Measurements from ENCODE around the gene CPNE8. TPM values are rescaled to one million over a fixed set of nuclear protein-coding genes. Genes with fewer than 3 reads are reported as not detected.

CPNE8 gene
- total and polyA plus RNA-seq, 8 donors, result 2.3 to 36.5 (median 7.3) TPM

DNA sequence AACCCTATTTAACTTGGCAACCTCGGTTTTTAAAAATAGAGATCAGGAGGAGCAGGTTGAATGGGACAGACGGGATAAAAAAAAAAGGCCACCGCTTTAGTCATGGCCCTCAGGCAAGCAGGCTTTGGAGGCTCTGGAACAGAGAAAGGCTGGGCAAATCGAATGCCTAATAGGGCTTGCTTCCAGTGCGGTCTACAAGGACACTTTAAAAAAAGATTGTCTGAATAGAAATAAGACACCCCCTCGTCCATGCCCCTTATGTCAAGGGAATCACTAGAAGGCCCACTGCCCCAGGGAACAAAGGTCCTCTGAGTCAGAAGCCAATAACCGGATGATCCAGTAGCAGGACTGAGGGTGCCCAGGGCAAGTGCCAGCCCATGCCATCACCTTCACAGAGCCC, 265.8 kb downstream of the CPNE8 start:
- Histone ChIP-seq H3K27ac (no peak overlapping the region), H3K27me3 (no peaks in the 10 kb centered on the region), H3K4me1 (no peaks in the 10 kb centered on the region), H3K9me3 (peaks cover 0 to 19% (median 8%) of the 10 kb centered on the region in 4 donors), H3K36me3 (no peaks in the 10 kb centered on the region), H3K4me3 (no peak overlapping the region)
- TF ChIP-seq EP300 (IDR thresholded peaks at IDR 0.05), result no peak
- no peak for TF ChIP-seq POLR2AphosphoS5 (IDR thresholded peaks at IDR 0.05)
- no peak for TF ChIP-seq POLR2A (IDR thresholded peaks at IDR 0.05)
- TF ChIP-seq, protein P1, sequence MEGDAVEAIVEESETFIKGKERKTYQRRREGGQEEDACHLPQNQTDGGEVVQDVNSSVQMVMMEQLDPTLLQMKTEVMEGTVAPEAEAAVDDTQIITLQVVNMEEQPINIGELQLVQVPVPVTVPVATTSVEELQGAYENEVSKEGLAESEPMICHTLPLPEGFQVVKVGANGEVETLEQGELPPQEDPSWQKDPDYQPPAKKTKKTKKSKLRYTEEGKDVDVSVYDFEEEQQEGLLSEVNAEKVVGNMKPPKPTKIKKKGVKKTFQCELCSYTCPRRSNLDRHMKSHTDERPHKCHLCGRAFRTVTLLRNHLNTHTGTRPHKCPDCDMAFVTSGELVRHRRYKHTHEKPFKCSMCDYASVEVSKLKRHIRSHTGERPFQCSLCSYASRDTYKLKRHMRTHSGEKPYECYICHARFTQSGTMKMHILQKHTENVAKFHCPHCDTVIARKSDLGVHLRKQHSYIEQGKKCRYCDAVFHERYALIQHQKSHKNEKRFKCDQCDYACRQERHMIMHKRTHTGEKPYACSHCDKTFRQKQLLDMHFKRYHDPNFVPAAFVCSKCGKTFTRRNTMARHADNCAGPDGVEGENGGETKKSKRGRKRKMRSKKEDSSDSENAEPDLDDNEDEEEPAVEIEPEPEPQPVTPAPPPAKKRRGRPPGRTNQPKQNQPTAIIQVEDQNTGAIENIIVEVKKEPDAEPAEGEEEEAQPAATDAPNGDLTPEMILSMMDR (IDR thresholded peaks at IDR 0.05), result no peak
- no peak for DNase-seq
- 56 to 79% (median 65%) methylated on average over 7 of the region's 7 CpGs for WGBS, 5 donors
- intact Hi-C loops (cut with DNase I; ENCODE audit: low total_unique reads), result no loop called here

DNA sequence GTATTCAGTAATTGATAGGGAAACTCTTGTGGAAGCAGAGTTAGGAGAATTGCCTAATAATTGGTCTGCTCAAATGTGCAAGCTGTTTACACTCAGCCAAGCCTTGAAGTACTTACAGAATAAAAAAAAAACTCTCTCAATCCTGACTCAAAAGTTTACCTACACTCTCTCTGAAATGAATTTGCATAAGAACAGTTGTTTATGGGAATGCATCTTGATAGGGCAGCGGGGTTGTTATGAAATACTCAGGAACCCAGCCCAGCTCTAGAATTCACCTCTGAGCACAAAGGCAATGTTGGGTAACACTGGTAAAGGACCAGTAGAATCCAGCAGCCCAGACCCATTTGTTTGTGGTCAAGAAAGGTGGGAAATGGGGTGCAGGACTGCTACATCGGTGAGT, 267.0 kb downstream of the CPNE8 start:
- Histone ChIP-seq H3K27ac (no peak overlapping the region), H3K36me3 (no peaks in the 10 kb centered on the region), H3K4me1 (no peaks in the 10 kb centered on the region), H3K9me3 (peaks cover 0 to 19% (median 8%) of the 10 kb centered on the region in 4 donors), H3K4me3 (no peak overlapping the region), H3K27me3 (no peaks in the 10 kb centered on the region)
- intact Hi-C loops (cut with DNase I; ENCODE audit: low total_unique reads), result no loop called here
- 83 to 89% (median 86%) methylated on average over 2 of the region's 2 CpGs for WGBS, 5 donors
- no peak for DNase-seq
- TF ChIP-seq EP300 (IDR thresholded peaks at IDR 0.05), result no peak

DNA sequence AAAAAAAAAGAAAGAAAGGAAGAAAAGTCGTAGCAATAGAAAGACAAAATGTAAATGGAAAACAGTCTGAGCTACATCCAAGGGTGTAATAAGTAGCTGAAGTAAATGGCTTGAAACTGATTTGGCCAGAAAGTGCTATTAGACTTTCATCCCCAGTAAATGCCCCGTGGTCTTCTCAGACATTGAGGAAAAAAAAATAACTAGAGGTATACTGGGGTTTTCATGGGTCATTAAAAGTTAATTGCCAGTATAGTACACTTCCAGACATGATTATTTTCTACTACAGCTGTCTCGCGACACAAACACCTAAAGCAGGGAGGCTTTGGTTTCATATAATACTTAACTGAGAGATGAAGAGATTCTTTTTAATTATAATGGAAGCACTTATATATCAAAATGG, 271.9 kb downstream of the CPNE8 start:
- TF ChIP-seq POLR2A (IDR thresholded peaks at IDR 0.05) (no peak), POLR2AphosphoS5 (IDR thresholded peaks at IDR 0.05) (no peak), EP300 (IDR thresholded peaks at IDR 0.05) (no peak)
- TF ChIP-seq, protein P1 (IDR thresholded peaks at IDR 0.05), result no peak
- no peaks in the 10 kb centered on the region for H3K36me3 ChIP-seq
- H3K4me1 ChIP-seq, result no peaks in the 10 kb centered on the region
- H3K4me3 ChIP-seq, result no peak overlapping the region
- no peak overlapping the region for H3K27ac ChIP-seq
- no peaks in the 10 kb centered on the region for H3K27me3 ChIP-seq
- 57 to 74% (median 68%) methylated on average over 4 of the region's 4 CpGs for WGBS, 5 donors
- no peak for DNase-seq
- intact Hi-C loops (cut with DNase I; ENCODE audit: low total_unique reads), result no loop called here
- peaks cover 0 to 11% (median 2%) of the 10 kb centered on the region in 4 donors for H3K9me3 ChIP-seq

DNA sequence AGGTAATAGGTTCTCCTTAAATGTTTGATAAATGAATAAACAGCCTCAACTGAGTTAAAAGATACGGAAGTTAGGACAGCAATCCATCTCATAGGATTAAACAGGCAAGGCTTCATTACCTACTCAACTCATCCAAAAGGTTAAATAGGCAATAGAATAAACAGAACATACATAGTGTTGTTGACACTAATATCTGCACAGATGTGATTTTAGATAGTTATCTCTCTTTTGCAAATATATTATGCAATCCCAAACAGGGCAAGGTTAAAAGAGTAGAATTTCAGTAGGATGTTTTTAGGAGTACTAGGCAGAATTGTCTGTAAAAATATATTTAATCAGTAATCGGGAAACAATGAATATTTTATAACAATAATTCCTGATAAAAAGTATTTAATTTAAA, 276.3 kb downstream of the CPNE8 start:
- TF ChIP-seq EP300 (IDR thresholded peaks at IDR 0.05) (no peak), POLR2AphosphoS5 (IDR thresholded peaks at IDR 0.05) (no peak), POLR2A (IDR thresholded peaks at IDR 0.05) (no peak)
- TF ChIP-seq, protein P1 (IDR thresholded peaks at IDR 0.05), result no peak
- no peaks in the 10 kb centered on the region for H3K36me3 ChIP-seq
- H3K4me1 ChIP-seq, result no peaks in the 10 kb centered on the region
- WGBS, 5 donors, result 72 to 81% (median 75%) methylated on average over 2 of the region's 2 CpGs
- no peak overlapping the region for H3K27ac ChIP-seq
- intact Hi-C loops (cut with DNase I; ENCODE audit: low total_unique reads), result no loop called here
- no peaks in the 10 kb centered on the region for H3K27me3 ChIP-seq
- H3K9me3 ChIP-seq, result no peaks in the 10 kb centered on the region
- no peak for DNase-seq
- H3K4me3 ChIP-seq, result no peak overlapping the region

DNA sequence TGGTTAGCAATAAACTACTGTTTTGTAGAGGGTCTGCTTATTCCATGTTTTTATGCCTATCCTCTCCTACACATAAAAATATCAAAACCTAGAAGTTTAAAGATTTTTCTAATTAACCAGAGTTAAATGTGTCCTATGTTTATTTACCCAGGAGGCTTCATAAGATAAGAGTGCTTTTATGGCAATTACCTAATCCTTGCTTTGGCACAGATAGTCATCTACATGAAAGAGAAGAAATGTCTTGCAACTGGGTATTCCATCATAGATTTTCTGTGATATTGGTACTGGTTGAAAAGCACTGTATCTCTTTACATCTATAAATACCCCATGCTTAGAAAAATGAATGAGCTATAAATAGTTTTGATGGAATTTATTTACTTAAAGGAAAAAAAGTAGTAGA, 277.1 kb downstream of the CPNE8 start:
- no peak overlapping the region for H3K4me3 ChIP-seq
- H3K27ac ChIP-seq, result no peak overlapping the region
- H3K9me3 ChIP-seq, result no peaks in the 10 kb centered on the region
- H3K4me1 ChIP-seq, result no peaks in the 10 kb centered on the region
- no peaks in the 10 kb centered on the region for H3K36me3 ChIP-seq
- intact Hi-C loops (cut with DNase I; ENCODE audit: low total_unique reads), result no loop called here
- DNase-seq, result no peak
- TF ChIP-seq EP300 (IDR thresholded peaks at IDR 0.05), result no peak
- TF ChIP-seq POLR2A (IDR thresholded peaks at IDR 0.05), result no peak
- TF ChIP-seq, protein P1 (IDR thresholded peaks at IDR 0.05), result no peak
- TF ChIP-seq POLR2AphosphoS5 (IDR thresholded peaks at IDR 0.05), result no peak
- H3K27me3 ChIP-seq, result no peaks in the 10 kb centered on the region

Measured in stomach (tissue), 9 donors.